ENCODE results near the gene ATP8B1. TPM values are rescaled to one million over a fixed set of nuclear protein-coding genes. Genes with fewer than 3 reads are reported as not detected.
"Not testable (repeated sequence)": the region's sequence is repeated elsewhere in the genome, so short reads cannot be mapped to it uniquely, and the experiment has no call there.

ATP8B1 gene
- polyA plus RNA-seq, 3 donors, result 21.6 to 23.0 (median 22.5) TPM

GRCh38 chr18:57744211-57744694 is 58.9 kb downstream of the ATP8B1 start:
- DNase-seq (ENCODE audit: extremely low read depth in 1 of 11, low read depth in 9 of 11, low spot score in 4 of 11), result no peak

GRCh38 chr18:57743008-57743407 is 60.1 kb downstream of the ATP8B1 start:
- no peak for DNase-seq (ENCODE audit: extremely low read depth in 1 of 11, low read depth in 9 of 11, low spot score in 4 of 11)

- DNase-seq (ENCODE audit: extremely low read depth in 1 of 11, low read depth in 9 of 11, low spot score in 4 of 11), result no peak
Observed at GRCh38 chr18:57741273-57741672, 61.8 kb downstream of the ATP8B1 start.

- no peak for DNase-seq (ENCODE audit: extremely low read depth in 1 of 11, low read depth in 9 of 11, low spot score in 4 of 11)
Observed at GRCh38 chr18:57738078-57738477, 65.0 kb downstream of the ATP8B1 start.

- no peak for DNase-seq (ENCODE audit: extremely low read depth in 1 of 11, low read depth in 9 of 11, low spot score in 4 of 11)
Observed at GRCh38 chr18:57737400-57738060, 65.6 kb downstream of the ATP8B1 start.

- DNase-seq (ENCODE audit: extremely low read depth in 1 of 11, low read depth in 9 of 11, low spot score in 4 of 11), result not testable (repeated sequence)
Observed at GRCh38 chr18:57735042-57735441, 68.1 kb downstream of the ATP8B1 start.

- DNase-seq (ENCODE audit: extremely low read depth in 1 of 11, low read depth in 9 of 11, low spot score in 4 of 11), result no peak
Observed at GRCh38 chr18:57733861-57734260, 69.3 kb downstream of the ATP8B1 start.

GRCh38 chr18:57730146-57730545 is 73.0 kb downstream of the ATP8B1 start:
- DNase-seq (ENCODE audit: extremely low read depth in 1 of 11, low read depth in 9 of 11, low spot score in 4 of 11), result no peak

- peak in 1 of 11 donors; percentile 25 for DNase-seq (ENCODE audit: extremely low read depth in 1 of 11, low read depth in 9 of 11, low spot score in 4 of 11)
Observed at GRCh38 chr18:57728941-57729511, 74.1 kb downstream of the ATP8B1 start.

GRCh38 chr18:57727952-57728807 is 74.9 kb downstream of the ATP8B1 start:
- no peak for DNase-seq (ENCODE audit: extremely low read depth in 1 of 11, low read depth in 9 of 11, low spot score in 4 of 11)

- not testable (repeated sequence) for DNase-seq (ENCODE audit: extremely low read depth in 1 of 11, low read depth in 9 of 11, low spot score in 4 of 11)
Observed at GRCh38 chr18:57719211-57719935, 83.7 kb downstream of the ATP8B1 start.

- no peak for DNase-seq (ENCODE audit: extremely low read depth in 1 of 11, low read depth in 9 of 11, low spot score in 4 of 11)
Observed at GRCh38 chr18:57716549-57716948, 86.6 kb downstream of the ATP8B1 start.

GRCh38 chr18:57715671-57716070 is 87.4 kb downstream of the ATP8B1 start:
- DNase-seq (ENCODE audit: extremely low read depth in 1 of 11, low read depth in 9 of 11, low spot score in 4 of 11), result no peak

GRCh38 chr18:57715073-57715472 is 88.0 kb downstream of the ATP8B1 start:
- no peak for DNase-seq (ENCODE audit: extremely low read depth in 1 of 11, low read depth in 9 of 11, low spot score in 4 of 11)

GRCh38 chr18:57710226-57710625 is 92.9 kb downstream of the ATP8B1 start:
- DNase-seq (ENCODE audit: extremely low read depth in 1 of 11, low read depth in 9 of 11, low spot score in 4 of 11), result no peak

- DNase-seq (ENCODE audit: extremely low read depth in 1 of 11, low read depth in 9 of 11, low spot score in 4 of 11), result no peak
Observed at GRCh38 chr18:57709335-57709734, 93.8 kb downstream of the ATP8B1 start.

GRCh38 chr18:57708288-57708687 is 94.8 kb downstream of the ATP8B1 start:
- DNase-seq (ENCODE audit: extremely low read depth in 1 of 11, low read depth in 9 of 11, low spot score in 4 of 11), result no peak

- DNase-seq (ENCODE audit: extremely low read depth in 1 of 11, low read depth in 9 of 11, low spot score in 4 of 11), result peak in 2 of 11 donors; percentile 17 to 44
Observed at GRCh38 chr18:57705832-57706595, 97.1 kb downstream of the ATP8B1 start.

GRCh38 chr18:57705011-57705410 is 98.1 kb downstream of the ATP8B1 start:
- DNase-seq (ENCODE audit: extremely low read depth in 1 of 11, low read depth in 9 of 11, low spot score in 4 of 11), result no peak

All from renal cortex interstitium (tissue), 11 donors.